GM12878 (cell line): Measurements from ENCODE around the gene PRAF2. TPM values are rescaled to one million over a fixed set of nuclear protein-coding genes. Genes with fewer than 3 reads are reported as not detected.

Experiments
- ATAC-seq: fragments of 200-7000 bp; cut with Tn5 transposase; 3 replicates; pipeline ENCODE4 v1.9.1; 2020; ENCODE audit warnings: mild to moderate bottlenecking, moderate library complexity
- BruUV-seq: library from RNA; stranded (reverse); fragments of 400-500 nt; replicated peaks from 2 replicates; lab custom pipeline; 2021; lab: Mats Ljungman, UMichigan
- CTCF ChIA-PET: fragments of 300-600 bp; sonication (Branson Sonifier 250); formaldehyde crosslinking; extraction: SDS; loops from one replicate; lab custom pipeline; 2021; ENCODE audit warnings: inconsistent platforms; lab: Yijun Ruan, JAX
- POLR2A ChIA-PET: fragments of 350-600 bp; formaldehyde crosslinking; extraction: SDS; loops from one replicate; lab custom pipeline; 2021; ENCODE audit warnings: inconsistent platforms; lab: Charles Lee
- RAD21 ChIA-PET: fragments of 300-600 bp; sonication (Branson Sonifier 250); formaldehyde crosslinking; loops from one replicate; lab custom pipeline; 2023; ENCODE audit warnings: antibody characterized with exemption; ENCODE audit not compliant: unreplicated experiment; lab: Charles Lee
- SMC1A ChIA-PET: fragments of 300-600 bp; sonication (Branson Sonifier 250); formaldehyde crosslinking; loops from one replicate; lab custom pipeline; 2023; ENCODE audit not compliant: unreplicated experiment, uncharacterized antibody; lab: Charles Lee
- DNase-seq: peaks from one replicate; pipeline ENCODE4 v3.0.0-alpha.2; 2011; ENCODE audit warnings: low read depth, low spot score
- FAIRE-seq: peaks from 3 replicates; lab custom pipeline; 2011; peaks lifted over from hg19 to GRCh38; lab: Jason Lieb, UNC
- H2AFZ ChIP-seq: 2 replicates; pipeline ENCODE4 v1.6.0; 2011; ENCODE audit warnings: low read depth, low read length, control low read depth; ENCODE audit not compliant: control insufficient read depth
- H3K27ac ChIP-seq: 2 replicates; pipeline ENCODE4 v1.5.1; 2011; ENCODE audit warnings: control low read depth; ENCODE audit not compliant: control insufficient read depth, insufficient read depth
- H3K27me3 ChIP-seq, 2 experiments: replicated peaks in 1 of 2; 2 replicates each; pipeline versions ENCODE4 v1.6.0 to v1.6.1; 2011; ENCODE audit warnings: low read length in 1 of 2; ENCODE audit not compliant: control insufficient read depth in 2 of 2, insufficient read depth in 2 of 2
- H3K36me3 ChIP-seq, 2 experiments: 2 replicates each; pipeline ENCODE4 v1.5.1; 2011; ENCODE audit warnings: low read length in 1 of 2; ENCODE audit not compliant: control insufficient read depth in 2 of 2, insufficient read depth in 2 of 2
- H3K4me1 ChIP-seq: 2 replicates; pipeline ENCODE4 v1.6.1; 2011; ENCODE audit warnings: mild to moderate bottlenecking, low read length, moderate library complexity, mixed read lengths; ENCODE audit not compliant: control insufficient read depth, insufficient read depth
- H3K4me2 ChIP-seq: 2 replicates; pipeline ENCODE4 v1.6.0; 2011; ENCODE audit warnings: control low read depth; ENCODE audit not compliant: control insufficient read depth, insufficient read depth
- H3K4me3 ChIP-seq: fragments of 200-600 bp; sonication (generic); 2 replicates; pipeline ENCODE4 v1.5.1; 2016
- H3K79me2 ChIP-seq: 2 replicates; pipeline ENCODE4 v1.6.0; 2011; ENCODE audit warnings: low read length; ENCODE audit not compliant: control insufficient read depth, insufficient read depth
- H3K9ac ChIP-seq: 2 replicates; pipeline ENCODE4 v1.8.0; 2011; ENCODE audit warnings: low read length, control low read depth, mixed read lengths; ENCODE audit not compliant: control insufficient read depth, insufficient read depth
- H3K9me3 ChIP-seq: replicated peaks from 3 replicates; pipeline ENCODE4 v1.5.1; 2011; ENCODE audit warnings: mild to moderate bottlenecking, low read length; ENCODE audit not compliant: control insufficient read depth, insufficient read depth
- H4K20me1 ChIP-seq: 2 replicates; pipeline ENCODE4 v1.6.0; 2011; ENCODE audit not compliant: control insufficient read depth, insufficient read depth
- CHD1 ChIP-seq: IDR thresholded peaks from 2 replicates; pipeline ENCODE4 v1.6.1; 2012; ENCODE audit warnings: low read depth, low read length, improper control_type of control experiment
- GABPA ChIP-seq: IDR thresholded peaks from 2 replicates; pipeline ENCODE4 v1.6.1; 2014; ENCODE audit warnings: antibody characterized with exemption, low read depth, mild to moderate bottlenecking, inconsistent platforms
- MXI1 ChIP-seq: fragments of 150-350 bp; IDR thresholded peaks from 2 replicates; pipeline ENCODE4 v1.6.1; 2011; ENCODE audit warnings: low read depth, mild to moderate bottlenecking, inconsistent platforms, low read length, improper control_type of control experiment
- SMARCA5 ChIP-seq: fragments of 450-650 bp; IDR thresholded peaks from 2 replicates; pipeline ENCODE4 v1.6.1; 2017; ENCODE audit warnings: mild to moderate bottlenecking
- USF1 ChIP-seq: IDR thresholded peaks from 2 replicates; pipeline ENCODE4 v1.6.1; 2011; ENCODE audit warnings: borderline replicate concordance, low read depth, mild to moderate bottlenecking, moderate library complexity, mixed read lengths, low read length; ENCODE audit not compliant: insufficient read depth; ENCODE audit errors: extremely low read length
- ZSCAN29 ChIP-seq: fragments of 450-650 bp; IDR thresholded peaks from 2 replicates; pipeline ENCODE4 v1.6.1; 2017; ENCODE audit warnings: mild to moderate bottlenecking, moderate library complexity
- WGBS: methylation state at CpG from one replicate; pipeline ENCODE4 v1.1.6; 2016; ENCODE audit warnings: low lambda C conversion rate; ENCODE audit not compliant: insufficient replicate concordance, insufficient coverage; ENCODE audit errors: missing lambda C conversion rate; 5-methylcytosine and 5-hydroxymethylcytosine counted together
- in situ Hi-C: fragments of 300-500 bp; cut with MboI; formaldehyde crosslinking; loops from 9 replicates; pipeline ENCODE4 v1.14.3; 2018; ENCODE audit warnings: mixed read lengths
- intact Hi-C: fragments of 100-400 bp; cut with micrococcal nuclease; formaldehyde crosslinking; loops from one replicate; pipeline ENCODE4 v1.14.2; 2022; ENCODE audit not compliant: unreplicated experiment
- polyA plus RNA-seq, 11 experiments: library from polyadenylated mRNA; depleted of rRNA in 4 of 11; unstranded in 6 of 11; stranded (reverse) in 5 of 11; fragments of >200 nt; fragmentation: Nextera tagmentation in 4 of 11; fragmentation: Illumina TruSeq in 1 of 11; extraction: Ambion mirVana in 4 of 11; extraction: Trizol in 1 of 11; gene quantifications; 1 replicate in 1 of 11; 2 replicates in 10 of 11; pipeline versions ENCODE4 v1.2.1 to v1.2.3, GENCODE V29; 2011 to 2016; ENCODE audit warnings: inconsistent platforms in 2 of 11, missing spikeins in 2 of 11, low read depth in 1 of 11
- total RNA-seq, 4 experiments: library from RNA; depleted of rRNA in 3 of 4; stranded (reverse); fragments of >200 nt in 3 of 4; fragmentation: Illumina TruSeq in 1 of 4; extraction: Trizol in 1 of 4; gene quantifications; 2 replicates each; pipeline versions ENCODE4 v1.2.1 to v1.2.3, GENCODE V29; 2013 to 2021
- TF ChIP-seq, protein P1 (sequence below): fragments of 450-650 bp; IDR thresholded peaks from 2 replicates; pipeline ENCODE4 v1.6.1; 2017; ENCODE audit warnings: antibody characterized with exemption, mild to moderate bottlenecking, moderate library complexity
- TF ChIP-seq, protein P2 (sequence below): fragments of 450-650 bp; IDR thresholded peaks from 2 replicates; pipeline ENCODE4 v1.6.1; 2016; ENCODE audit warnings: mild to moderate bottlenecking, moderate library complexity, borderline replicate concordance

Gene PRAF2
- total and polyA plus RNA-seq, 10 of the 15 experiments (the other 5 are each of a cell fraction or from before 2014, with no cell fraction given) = 0.80 to 16.7 (median 7.0) TPM

DNA sequence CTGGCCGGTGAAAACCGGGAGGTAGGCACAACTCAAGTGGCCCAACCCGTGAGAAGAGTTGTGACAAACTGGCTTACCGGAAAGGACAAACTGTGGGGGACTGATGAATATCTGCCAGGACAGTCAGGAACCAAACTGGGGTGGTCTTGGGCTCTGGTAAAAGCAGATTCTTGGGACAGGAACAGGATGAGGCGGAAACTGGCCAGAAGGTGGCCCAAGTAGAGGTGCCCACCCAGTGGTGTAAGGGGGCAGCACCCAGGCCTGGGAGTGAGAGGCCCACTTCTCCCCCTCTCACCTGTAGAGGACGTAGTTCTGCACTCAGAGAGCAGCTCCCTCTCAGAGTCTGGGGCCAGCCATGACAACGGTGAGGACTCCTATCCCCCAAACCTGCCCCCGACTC, 9.1 kb downstream of the PRAF2 start:
- SMC1A ChIA-PET = interaction anchor here (1.1 kb wide), 1 partner anchor 21 kb away, joined by 3 read pairs; the partner anchor contains the start of gene TFE3
- POLR2A ChIA-PET = no interaction called here
- no peaks in the 10 kb centered on the region for H4K20me1 ChIP-seq
- no peak overlapping the region for H2AFZ ChIP-seq
- TF ChIP-seq SMARCA5 (no peak), GABPA (no peak), USF1 (no peak), ZSCAN29 (no peak), MXI1 (no peak), CHD1 (no peak)
- TF ChIP-seq, protein P1, sequence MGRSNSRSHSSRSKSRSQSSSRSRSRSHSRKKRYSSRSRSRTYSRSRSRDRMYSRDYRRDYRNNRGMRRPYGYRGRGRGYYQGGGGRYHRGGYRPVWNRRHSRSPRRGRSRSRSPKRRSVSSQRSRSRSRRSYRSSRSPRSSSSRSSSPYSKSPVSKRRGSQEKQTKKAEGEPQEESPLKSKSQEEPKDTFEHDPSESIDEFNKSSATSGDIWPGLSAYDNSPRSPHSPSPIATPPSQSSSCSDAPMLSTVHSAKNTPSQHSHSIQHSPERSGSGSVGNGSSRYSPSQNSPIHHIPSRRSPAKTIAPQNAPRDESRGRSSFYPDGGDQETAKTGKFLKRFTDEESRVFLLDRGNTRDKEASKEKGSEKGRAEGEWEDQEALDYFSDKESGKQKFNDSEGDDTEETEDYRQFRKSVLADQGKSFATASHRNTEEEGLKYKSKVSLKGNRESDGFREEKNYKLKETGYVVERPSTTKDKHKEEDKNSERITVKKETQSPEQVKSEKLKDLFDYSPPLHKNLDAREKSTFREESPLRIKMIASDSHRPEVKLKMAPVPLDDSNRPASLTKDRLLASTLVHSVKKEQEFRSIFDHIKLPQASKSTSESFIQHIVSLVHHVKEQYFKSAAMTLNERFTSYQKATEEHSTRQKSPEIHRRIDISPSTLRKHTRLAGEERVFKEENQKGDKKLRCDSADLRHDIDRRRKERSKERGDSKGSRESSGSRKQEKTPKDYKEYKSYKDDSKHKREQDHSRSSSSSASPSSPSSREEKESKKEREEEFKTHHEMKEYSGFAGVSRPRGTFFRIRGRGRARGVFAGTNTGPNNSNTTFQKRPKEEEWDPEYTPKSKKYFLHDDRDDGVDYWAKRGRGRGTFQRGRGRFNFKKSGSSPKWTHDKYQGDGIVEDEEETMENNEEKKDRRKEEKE = no peak
- TF ChIP-seq, protein P2, sequence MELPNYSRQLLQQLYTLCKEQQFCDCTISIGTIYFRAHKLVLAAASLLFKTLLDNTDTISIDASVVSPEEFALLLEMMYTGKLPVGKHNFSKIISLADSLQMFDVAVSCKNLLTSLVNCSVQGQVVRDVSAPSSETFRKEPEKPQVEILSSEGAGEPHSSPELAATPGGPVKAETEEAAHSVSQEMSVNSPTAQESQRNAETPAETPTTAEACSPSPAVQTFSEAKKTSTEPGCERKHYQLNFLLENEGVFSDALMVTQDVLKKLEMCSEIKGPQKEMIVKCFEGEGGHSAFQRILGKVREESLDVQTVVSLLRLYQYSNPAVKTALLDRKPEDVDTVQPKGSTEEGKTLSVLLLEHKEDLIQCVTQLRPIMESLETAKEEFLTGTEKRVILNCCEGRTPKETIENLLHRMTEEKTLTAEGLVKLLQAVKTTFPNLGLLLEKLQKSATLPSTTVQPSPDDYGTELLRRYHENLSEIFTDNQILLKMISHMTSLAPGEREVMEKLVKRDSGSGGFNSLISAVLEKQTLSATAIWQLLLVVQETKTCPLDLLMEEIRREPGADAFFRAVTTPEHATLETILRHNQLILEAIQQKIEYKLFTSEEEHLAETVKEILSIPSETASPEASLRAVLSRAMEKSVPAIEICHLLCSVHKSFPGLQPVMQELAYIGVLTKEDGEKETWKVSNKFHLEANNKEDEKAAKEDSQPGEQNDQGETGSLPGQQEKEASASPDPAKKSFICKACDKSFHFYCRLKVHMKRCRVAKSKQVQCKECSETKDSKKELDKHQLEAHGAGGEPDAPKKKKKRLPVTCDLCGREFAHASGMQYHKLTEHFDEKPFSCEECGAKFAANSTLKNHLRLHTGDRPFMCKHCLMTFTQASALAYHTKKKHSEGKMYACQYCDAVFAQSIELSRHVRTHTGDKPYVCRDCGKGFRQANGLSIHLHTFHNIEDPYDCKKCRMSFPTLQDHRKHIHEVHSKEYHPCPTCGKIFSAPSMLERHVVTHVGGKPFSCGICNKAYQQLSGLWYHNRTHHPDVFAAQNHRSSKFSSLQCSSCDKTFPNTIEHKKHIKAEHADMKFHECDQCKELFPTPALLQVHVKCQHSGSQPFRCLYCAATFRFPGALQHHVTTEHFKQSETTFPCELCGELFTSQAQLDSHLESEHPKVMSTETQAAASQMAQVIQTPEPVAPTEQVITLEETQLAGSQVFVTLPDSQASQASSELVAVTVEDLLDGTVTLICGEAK = no peak
- intact Hi-C loops (no loop called here), in situ Hi-C loops (no loop called here)
- no peaks in the 10 kb centered on the region for H3K4me1 ChIP-seq
- FAIRE-seq = no peak
- DNase-seq = no peak
- ATAC-seq = no peak
- CTCF ChIA-PET = no interaction called here
- H3K9me3 ChIP-seq = no peaks in the 10 kb centered on the region
- no peaks in the 10 kb centered on the region for H3K27me3 ChIP-seq
- BruUV-seq = no TSS peak
- H3K36me3 ChIP-seq = no peaks in the 10 kb centered on the region
- H3K79me2 ChIP-seq = no peaks in the 10 kb centered on the region
- no peak overlapping the region for H3K27ac ChIP-seq
- H3K4me3 ChIP-seq = no peak overlapping the region
- RAD21 ChIA-PET = no interaction called here
- 66% methylated on average over 8 of the region's 8 CpGs for WGBS
- no peak overlapping the region for H3K9ac ChIP-seq
- no peak overlapping the region for H3K4me2 ChIP-seq
